ENCODE results near the gene PALLD. TPM values are rescaled to one million over a fixed set of nuclear protein-coding genes. Genes with fewer than 3 reads are reported as not detected.
"Not testable (repeated sequence)": the region's sequence is repeated elsewhere in the genome, so short reads cannot be mapped to it uniquely, and the experiment has no call there.

Gene PALLD
- total RNA-seq, 1 donor from 2014 or later = 1.5 TPM

DNA sequence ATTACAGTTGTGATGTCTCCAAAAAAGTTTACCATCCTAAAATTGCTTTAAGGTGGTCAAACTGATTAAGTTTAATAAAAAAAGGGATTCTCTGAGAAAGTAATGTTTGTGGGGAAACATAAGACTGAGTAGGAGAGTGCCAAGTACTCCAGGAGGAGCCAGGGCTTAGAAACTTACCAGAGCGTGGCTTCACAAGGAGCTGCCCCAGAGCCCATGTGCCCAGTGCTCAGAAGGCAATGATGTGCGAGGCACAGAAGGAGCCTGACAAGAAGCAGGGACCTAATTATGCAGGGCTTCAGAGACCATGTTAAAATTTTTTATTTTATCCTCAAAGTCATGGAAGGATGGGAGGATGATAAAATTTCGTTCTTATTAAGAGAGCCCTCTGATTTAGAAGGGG is 204.2 kb downstream of the PALLD start:
- DNase-seq (ENCODE audit: low read depth, low spot score) = no peak

DNA sequence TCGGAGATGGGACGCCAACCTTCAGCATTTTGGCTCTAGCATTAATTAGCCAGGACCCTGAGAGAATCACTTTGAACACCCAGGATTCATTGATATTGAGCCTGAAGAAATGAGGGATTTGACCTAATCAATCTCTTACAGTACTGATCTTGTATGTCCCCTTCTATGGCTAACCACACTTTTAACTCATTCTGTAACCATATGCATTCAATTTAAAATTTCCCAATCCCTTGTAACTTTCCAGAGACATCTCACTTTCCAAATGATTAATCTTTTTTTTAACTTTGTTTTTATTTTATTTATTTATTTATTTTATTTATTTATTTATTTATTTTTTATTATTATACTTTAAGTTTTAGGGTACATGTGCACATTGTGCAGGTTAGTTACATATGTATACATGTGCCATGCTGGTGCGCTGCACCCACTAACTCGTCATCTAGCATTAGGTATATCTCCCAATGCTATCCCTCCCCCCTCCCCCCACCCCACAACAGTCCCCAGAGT is 205.8 kb downstream of the PALLD start:
- DNase-seq (ENCODE audit: low read depth, low spot score) = not testable (repeated sequence)

DNA sequence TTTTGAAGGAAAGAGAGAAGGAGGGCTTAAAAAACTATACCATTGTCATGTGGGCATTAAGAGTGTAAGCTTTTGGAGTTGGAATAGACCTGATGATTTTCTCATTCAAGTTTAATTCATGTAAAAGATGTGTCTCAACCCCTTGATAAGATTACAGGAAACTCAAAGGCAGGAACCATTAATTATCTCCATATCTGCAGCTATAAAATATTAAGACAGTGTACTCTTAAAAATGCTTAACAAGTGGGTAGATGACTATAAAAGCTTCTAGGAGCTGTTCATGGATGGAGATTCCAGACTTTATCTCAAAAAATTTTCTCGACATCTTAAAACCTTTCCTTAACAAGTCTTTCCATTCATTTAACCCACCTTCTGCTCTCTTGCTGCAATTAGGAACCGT is 208.3 kb downstream of the PALLD start:
- DNase-seq (ENCODE audit: low read depth, low spot score) = no peak

DNA sequence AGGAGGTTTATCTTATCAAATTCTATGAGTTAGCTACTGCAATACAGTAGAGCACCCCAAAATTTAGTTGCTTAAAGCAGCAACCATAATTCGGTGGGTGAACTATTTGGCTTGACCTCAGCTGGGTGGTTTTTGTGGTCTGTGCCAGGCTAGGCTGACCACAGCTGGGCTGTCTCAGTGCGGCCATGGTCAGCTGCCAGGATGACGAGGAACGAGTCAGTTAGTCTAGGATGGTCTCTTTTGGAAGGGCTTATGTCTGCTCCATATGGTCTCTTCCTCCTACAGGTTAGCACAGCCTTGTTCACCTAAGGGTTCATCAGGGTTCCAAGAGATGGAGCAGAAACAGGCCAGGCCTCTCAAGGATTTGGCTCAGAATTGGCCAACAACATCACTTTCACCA is 210.4 kb downstream of the PALLD start:
- DNase-seq (ENCODE audit: low read depth, low spot score) = no peak

DNA sequence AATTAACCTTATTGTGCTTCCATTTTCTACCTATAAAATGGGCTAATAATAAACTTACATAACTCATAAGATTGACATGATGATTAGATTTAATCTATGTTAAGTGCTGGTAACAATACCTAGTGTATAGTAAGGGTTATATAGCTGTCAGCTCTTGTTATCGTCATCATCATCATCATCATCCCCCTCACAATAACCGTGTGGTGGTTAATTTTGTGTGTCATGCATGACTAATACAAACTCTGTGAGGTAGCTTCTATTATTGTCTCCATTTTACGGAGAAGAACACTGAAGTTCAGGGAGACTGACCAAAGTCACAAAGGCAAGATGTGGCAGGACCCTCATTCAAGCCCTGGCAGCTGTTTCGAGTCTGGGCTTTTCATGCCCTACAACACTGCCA is 211.3 kb downstream of the PALLD start:
- no peak for DNase-seq (ENCODE audit: low read depth, low spot score)

DNA sequence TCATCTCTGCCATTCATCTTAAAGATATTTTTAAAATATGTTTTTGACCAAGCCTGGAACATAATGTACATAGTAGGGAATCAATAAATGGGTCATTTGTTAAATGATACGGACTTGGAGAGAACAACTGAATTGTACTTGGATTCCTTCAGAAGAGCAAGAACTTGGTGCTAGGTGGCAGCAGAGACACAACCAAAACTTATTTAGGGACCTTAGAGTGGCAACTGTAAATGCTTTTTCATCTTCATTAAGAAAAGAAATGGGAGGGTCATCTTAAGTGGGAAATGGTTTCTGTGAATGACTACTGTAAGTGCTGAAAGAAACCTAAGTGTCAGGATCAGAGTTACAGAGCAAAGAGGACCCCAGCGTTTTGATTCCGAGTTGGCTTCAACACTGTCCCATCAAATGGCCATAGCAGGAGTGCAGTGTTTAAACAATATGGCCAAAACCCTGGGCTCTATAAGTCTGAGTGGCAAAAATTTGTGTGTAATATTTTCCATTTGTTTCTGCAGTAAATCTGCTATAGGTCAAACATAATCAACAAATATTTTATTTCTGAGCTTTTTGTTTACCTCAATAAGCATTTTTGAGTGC is 213.6 kb downstream of the PALLD start:
- DNase-seq (ENCODE audit: low read depth, low spot score) = no peak

DNA sequence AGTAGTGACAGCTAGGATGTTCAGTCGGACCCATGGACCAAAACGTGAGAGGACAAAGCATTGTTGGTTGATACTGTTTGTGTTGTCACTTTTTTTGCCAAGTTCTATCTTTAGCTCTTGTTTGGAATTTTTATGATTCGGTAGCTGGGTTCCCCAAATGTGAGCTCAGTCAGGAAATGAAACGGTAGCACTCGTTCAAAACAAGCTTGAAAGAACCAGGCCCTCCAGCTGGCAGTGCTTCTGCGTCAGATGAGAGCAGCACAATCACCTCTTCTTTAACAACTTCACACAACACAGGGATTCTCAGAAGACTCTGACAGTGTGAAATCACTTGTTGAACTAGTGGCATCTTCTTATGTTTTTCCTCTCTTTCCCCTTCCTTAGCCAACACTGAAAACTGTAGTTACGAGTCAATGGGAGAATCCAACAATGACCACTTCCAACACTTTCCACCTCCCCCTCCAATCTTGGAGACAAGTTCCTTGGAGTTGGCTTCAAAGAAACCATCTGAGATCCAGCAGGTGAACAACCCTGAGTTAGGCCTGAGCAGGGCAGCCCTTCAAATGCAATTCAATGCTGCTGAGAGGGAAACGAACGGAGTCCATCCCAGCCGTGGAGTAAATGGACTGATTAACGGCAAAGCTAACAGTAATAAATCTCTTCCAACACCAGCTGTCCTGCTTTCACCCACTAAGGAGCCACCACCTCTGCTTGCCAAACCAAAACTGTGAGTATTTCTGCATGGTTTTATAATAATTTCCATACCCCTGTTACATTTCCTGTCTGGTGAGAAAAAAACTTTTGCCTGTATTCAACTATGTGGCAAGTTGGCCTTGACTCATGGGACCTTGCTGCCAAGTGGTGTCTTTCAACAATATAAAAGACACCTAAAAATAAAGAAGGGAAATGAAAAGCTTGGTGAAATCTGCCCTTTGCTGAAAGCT is 214.6 kb downstream of the PALLD start:
- DNase-seq (ENCODE audit: low read depth, low spot score) = no peak

DNA sequence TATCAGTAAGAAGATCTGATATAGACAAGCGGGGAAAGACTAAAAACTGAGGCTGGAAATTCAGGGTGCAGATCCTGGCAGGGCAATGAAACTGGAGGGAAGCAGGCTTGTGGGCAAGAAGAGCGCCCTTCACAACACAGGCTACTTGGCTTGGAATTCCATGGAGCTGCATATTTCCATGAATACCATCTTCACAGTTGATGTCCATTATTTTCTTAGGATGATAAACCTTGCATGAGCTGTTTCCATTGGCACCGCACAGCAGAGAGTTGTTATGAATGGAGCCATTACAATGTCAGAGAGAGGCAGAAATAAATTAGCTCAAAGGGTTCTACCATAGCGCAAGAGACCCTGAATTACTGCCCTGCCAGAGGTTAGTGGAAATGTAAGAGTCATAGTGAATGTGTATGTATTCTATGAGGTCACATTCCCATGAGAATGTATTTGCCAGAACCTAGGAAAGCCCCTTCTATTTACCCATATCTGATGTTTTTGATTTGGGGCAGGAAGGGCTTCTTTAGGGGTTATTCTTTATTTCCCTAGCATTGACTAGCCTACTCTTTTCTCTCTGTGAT is 215.6 kb downstream of the PALLD start:
- no peak for DNase-seq (ENCODE audit: low read depth, low spot score)

DNA sequence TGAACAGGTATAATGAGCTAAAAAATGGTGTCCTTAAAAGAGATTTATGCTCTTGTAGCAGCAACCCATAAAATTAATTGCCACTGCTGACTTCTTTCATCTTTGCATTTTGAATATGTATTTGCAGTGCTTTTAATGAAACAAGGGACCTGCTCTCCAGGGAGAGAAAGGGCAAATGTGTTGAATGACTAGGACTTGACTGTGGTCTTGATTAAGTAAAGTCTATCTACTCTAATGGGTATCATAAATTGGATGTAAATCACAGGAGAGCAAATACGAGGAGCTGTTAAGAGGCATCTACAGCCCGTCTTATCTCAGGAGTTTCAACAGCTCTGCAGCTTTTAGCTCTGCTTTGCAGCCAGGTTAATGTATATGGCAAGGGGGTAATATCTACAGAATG is 216.4 kb downstream of the PALLD start:
- DNase-seq (ENCODE audit: low read depth, low spot score) = no peak

DNA sequence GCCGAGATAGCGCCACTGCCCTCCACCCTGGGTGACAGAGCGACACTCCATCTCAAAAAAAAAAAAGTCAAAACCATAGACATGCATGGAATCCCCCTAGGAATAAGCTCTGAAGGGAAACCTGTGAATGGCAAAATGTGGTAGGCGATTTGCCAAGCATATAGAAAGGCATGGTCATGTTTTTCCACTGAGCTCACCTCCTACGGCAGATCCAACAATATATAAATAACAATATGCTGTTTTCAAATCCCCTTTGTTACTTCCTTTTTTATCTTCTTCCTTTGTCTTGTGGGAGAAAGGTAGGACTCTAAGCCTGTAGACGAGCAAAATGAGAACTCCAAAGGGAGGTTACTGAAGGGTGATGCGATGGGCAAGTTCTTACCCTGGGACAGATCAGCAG is 219.0 kb downstream of the PALLD start:
- no peak for DNase-seq (ENCODE audit: low read depth, low spot score)

DNA sequence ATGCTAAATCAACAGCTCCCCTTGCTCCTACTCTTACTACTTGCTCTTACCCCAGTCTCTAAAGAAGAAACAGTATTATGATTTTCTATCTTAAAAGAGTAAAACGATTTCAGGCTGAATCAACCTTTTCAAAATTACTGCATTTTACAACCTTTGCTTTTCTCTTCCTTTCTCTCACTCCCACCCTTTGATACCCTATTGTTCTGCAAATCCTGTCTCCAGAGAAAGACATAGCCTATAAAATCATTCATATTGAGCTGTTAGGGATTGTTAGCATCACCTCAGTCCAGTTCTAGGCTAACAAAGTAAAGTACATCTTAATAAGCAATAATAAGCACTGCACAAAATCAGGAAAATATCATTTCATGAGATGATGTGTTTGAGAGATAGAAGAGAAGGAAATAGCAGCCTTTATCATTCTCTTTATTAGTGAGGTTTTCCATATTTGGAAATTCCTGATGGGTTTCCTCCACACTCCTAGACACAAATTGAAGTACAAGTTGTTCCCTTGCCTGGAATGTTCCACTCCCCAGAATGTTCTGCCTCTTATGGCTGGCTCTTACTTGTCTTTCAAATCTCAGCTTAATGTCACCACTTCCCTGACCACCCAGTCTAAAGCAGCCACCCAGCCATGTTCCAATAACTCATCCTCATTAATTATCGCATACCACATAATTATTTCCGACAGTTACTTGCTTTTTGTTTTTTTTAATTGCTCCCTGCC is 219.7 kb downstream of the PALLD start:
- DNase-seq (ENCODE audit: low read depth, low spot score) = no peak

DNA sequence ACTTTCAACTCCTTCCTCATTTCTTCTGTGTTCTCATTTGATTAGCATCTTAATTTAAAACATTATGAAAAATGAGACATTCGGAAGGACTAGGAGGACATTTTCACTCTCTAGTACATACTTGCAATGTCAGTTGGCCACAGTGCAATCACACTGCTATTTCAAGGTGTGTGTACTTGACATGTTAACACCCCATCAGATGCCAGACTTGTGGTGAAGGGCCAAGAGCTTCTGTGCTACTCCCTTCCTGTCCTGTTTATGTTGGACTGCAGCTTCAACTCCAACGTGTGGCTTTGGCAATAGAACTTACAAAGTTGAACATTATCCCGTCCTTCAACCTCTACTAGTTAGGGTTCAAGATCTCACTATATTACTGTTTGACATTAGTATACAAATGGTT is 221.0 kb downstream of the PALLD start:
- no peak for DNase-seq (ENCODE audit: low read depth, low spot score)

DNA sequence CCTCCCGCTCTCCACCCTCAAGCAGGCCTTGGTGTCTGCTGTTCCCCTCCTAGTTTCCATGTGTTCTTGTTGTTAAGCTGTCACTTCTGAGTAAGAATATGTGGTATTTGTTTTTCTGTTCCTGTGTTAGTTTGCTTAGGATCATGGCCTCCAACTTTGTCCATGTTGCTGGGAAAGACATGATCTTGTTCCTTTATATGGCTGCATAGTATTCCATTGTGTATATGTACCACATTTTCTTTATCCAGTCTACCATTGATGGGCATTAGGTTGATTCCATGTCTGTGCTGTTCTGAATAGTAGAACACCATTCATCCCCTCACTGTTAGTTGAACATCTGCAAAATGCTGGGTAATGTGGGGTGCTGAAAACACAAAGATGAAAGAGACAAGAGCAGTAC is 222.9 kb downstream of the PALLD start:
- no peak for DNase-seq (ENCODE audit: low read depth, low spot score)

DNA sequence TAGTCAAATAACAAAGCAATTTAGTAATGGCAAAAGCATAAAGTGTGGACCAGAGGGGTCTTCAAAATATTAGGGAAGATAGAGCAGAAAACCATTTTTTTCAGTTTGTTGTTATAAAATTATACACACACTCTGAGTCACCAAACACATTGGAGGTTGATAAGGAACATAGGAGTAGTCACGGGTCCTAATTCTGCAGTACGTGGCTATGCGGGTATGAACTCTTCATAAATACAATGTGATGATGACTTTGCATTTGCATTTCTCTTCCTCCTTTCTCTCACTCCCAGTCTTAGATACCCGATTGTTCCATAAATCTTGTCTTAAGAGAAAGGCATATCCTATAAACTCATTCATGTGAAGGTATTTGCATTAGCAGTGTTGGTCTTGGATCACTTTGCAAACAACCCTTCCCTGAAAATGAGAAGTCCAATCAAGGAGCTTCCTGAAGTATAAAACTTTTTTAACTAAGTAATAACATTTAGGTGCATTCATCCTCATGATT is 223.6 kb downstream of the PALLD start:
- no peak for DNase-seq (ENCODE audit: low read depth, low spot score)

DNA sequence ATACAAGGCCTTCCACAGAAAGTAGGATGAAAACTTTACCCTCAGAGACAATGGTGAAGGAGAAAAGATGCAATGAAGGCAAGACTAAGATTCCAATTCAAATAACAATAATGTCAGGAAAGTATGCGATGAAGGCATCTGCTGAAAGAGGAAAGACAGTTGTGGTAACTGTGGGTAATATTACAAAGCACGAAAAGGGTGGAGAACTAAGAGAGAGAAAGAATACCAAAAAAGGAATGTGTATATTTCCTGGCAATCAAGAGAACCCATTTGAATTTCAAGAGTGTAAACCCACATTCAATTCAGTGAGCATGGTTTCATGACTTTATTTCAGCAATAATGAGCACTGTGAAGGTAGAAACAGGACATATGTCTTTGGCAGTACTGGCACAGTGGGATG is 225.5 kb downstream of the PALLD start:
- DNase-seq (ENCODE audit: low read depth, low spot score) = no peak

DNA sequence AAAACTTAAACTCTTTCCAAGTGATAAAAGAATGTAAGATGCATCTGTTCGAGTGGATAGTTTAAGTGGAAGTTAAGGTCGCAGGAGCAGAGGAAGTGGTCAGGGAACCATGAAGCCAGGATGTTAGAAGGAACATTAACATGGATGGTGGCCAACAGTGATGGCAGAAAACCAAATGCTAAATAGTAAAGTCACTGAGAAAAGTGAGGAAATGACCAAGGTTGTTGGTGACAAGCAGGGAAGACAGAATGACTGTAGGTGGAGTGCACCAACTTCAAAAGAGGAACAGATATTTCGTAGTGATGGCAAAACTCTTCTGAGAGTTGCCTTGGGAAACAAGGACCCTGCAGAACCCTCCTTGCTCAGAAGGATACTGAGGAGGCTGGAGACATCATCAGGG is 226.2 kb downstream of the PALLD start:
- DNase-seq (ENCODE audit: low read depth, low spot score) = no peak

DNA sequence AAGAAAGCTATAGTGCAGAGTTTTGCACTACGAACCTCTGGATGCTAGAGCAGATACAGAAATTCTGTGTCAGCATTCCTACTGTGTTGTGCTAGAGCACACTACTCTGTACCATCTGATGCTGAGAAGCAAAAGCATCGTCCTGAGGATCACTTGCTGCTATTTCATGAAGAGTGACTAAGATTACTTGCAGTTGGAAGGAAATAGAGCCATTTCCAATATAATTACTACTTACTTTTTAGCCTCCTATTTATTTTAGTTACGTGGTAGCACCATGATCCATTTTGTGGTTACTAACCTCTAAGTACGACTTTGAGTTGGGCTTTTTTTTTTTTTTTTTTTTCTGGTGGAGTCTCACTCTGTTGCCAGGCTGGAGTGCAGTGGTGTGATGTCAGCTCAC is 226.7 kb downstream of the PALLD start:
- no peak for DNase-seq (ENCODE audit: low read depth, low spot score)

DNA sequence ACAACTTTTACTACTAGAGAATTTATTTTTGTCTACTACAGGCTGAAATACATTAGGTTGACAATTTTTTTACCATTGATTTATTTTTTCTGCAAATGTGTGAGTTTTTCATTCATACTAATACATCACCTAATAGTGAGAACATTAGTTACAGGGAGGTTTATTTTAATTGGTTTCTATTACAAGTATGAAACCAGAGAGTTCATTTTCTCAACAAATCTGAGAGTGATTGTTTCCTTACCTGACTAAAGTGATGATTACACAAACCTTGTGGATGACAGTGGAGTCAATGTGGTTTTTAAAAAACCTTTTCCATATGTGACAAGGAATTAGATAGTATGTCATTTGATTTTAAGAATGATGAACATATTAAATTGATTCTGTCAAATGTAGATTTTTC is 227.4 kb downstream of the PALLD start:
- DNase-seq (ENCODE audit: low read depth, low spot score) = no peak

DNA sequence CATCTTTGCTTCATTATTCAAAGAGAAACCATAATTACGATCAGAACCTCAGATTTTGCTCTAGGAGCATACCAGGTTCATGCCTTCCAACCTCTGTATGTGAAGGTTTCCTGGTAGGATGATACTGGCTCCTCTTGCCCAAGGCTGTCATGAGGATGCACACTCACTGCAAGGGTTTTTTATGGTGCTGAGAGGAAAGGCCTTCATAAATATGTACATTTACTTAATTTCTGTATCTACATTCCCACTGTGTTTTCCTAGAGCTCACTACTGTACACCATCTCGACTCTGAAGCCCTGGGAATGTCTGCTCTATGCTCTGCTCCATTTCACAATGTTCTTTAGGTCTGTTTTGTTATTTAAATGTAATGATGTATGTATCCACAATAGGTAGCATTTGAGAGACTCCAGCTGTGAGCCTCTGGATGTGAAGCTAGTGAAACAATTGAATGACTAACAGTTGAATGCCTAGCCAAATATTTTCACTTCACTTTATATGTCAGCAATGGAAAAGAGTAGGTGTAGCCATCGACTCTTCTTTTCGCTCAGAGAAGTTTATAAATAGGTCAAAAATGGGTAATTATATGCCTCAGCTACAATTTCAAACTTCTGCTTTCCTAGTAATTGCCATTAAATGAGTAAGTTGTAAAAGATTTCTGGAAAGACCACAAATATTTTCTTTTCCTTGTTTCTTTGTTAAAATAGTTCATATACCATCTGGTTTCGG is 228.0 kb downstream of the PALLD start:
- no peak for DNase-seq (ENCODE audit: low read depth, low spot score)

DNA sequence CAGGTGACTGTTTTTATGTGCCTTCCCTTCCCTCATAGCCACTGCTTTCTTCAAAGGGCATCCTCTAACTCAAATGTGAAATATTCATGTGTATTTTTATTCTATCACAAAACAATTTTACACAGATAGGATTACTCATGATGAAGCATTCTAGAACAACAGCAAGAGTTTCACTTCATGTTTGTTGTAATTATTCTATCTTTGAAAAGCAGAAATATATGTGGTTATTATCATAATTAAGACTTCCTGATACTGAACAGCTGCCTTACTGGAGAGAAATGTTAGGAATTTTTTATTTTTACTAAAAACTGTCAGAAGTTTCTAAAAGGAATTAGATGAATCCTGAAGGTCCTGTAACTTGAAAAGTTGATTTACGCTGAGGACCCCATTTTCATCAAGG is 229.1 kb downstream of the PALLD start:
- no peak for DNase-seq (ENCODE audit: low read depth, low spot score)

DNA sequence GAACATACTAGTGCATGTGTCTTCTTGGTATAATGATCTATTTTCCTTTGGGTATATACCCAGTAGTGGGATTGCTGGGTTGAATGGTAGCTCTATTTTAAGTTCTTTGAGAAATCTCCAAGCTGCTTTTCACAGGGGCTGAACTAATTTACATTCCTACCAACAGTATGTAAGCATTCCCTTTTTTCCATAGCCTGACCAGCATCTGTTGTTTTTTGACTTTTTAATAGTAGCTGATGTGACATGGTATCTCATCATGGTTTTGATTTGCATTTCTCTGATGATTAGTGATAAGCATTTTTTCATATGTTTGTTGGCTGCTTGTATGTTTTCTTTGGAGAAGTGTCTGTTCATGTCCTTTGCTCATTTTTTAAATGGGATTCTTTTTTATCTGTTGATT is 230.3 kb downstream of the PALLD start:
- DNase-seq (ENCODE audit: low read depth, low spot score) = not testable (repeated sequence)

All from pulmonary artery endothelial cell (primary cell).